HL-60 (cell line): ENCODE measurements around the gene FOXM1.

Experiments used
- POLR2AphosphoS5 ChIP-seq: IDR thresholded peaks from 2 replicates; pipeline ENCODE4 v1.6.1; 2012; ENCODE audit warnings: low read depth
- REST ChIP-seq: IDR thresholded peaks from 2 replicates; pipeline ENCODE4 v1.6.1; 2012; ENCODE audit warnings: low read depth; ENCODE audit not compliant: insufficient replicate concordance
- TF ChIP-seq, protein P1 (sequence below): IDR thresholded peaks from one replicate; pipeline ENCODE4 v1.5.1; 2011; ENCODE audit warnings: low read length, control low read depth, inconsistent platforms; ENCODE audit not compliant: insufficient read depth

GRCh38 chr12:2834581-2835491 lies 42.1 kb downstream of the FOXM1 start, which contains the start of gene NRIP2:
- TF ChIP-seq, protein P1, sequence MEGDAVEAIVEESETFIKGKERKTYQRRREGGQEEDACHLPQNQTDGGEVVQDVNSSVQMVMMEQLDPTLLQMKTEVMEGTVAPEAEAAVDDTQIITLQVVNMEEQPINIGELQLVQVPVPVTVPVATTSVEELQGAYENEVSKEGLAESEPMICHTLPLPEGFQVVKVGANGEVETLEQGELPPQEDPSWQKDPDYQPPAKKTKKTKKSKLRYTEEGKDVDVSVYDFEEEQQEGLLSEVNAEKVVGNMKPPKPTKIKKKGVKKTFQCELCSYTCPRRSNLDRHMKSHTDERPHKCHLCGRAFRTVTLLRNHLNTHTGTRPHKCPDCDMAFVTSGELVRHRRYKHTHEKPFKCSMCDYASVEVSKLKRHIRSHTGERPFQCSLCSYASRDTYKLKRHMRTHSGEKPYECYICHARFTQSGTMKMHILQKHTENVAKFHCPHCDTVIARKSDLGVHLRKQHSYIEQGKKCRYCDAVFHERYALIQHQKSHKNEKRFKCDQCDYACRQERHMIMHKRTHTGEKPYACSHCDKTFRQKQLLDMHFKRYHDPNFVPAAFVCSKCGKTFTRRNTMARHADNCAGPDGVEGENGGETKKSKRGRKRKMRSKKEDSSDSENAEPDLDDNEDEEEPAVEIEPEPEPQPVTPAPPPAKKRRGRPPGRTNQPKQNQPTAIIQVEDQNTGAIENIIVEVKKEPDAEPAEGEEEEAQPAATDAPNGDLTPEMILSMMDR, result no peak
- TF ChIP-seq POLR2AphosphoS5, result no peak
- TF ChIP-seq REST, result no peak
